ENCODE data around the gene NAXE. TPM values are rescaled to one million over a fixed set of nuclear protein-coding genes. Genes with fewer than 3 reads are reported as not detected.

The NAXE gene
- total RNA-seq, 1 experiment from 2014 or later, result 261 TPM

DNA sequence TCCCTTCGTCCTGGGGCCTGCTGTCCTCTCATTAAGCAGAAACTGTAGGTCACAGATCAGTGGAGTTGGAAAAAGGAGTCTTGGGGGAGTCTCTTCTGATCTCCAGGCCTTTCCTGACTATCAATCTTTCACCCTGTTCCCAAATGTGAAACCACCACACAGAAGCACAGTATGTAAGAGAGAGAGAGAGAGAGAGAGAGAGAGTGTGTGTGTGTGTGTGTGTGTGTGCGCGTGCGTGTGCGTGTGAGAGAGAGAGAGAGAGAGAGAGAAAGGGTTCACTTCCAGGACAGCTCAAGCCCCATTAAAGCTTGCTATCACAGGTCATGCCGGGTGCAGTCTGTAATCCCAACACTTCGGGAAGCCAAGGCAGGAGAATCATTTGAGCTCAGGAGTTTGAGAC lies 13.5 kb upstream of the NAXE start:
- no TSS peak for BruUV-seq (replicated peaks)
- Histone ChIP-seq H3K9me3 (ENCODE audit: low read length) (no peaks in the 10 kb centered on the region), H4K20me1 (ENCODE audit: low read length) (no peaks in the 10 kb centered on the region), H3K27ac (ENCODE audit: low read length) (no peak overlapping the region), H3K79me2 (ENCODE audit: low read length) (no peaks in the 10 kb centered on the region), H3K9ac (ENCODE audit: low read length) (no peak overlapping the region), H2AFZ (ENCODE audit: low read length) (no peak overlapping the region), H3K27me3 (ENCODE audit: low read length) (no peaks in the 10 kb centered on the region), H3K36me3 (ENCODE audit: low read depth, low read length) (no peaks in the 10 kb centered on the region), H3K4me3 (ENCODE audit: low read length) (no peak overlapping the region), H3K9me2 (replicated peaks; ENCODE audit: low read length) (no peaks in the 10 kb centered on the region), H3K4me2 (ENCODE audit: low read length) (no peak overlapping the region), H3K4me1 (ENCODE audit: insufficient read depth, low read length) (no peaks in the 10 kb centered on the region), H3F3A (ENCODE audit: low read length, unreplicated experiment) (no peaks in the 10 kb centered on the region)
- ChIA-PET CTCF (interaction anchor here (0.6 kb wide), 1 partner anchor 39 kb away, joined by 8 read pairs; no protein-coding TSS in a partner anchor), POLR2A (ENCODE audit: unreplicated experiment) (no interaction called here)
- DNase-seq (no peak), ATAC-seq (no peak)
- TF ChIP-seq EZH2 (IDR thresholded peaks at IDR 0.05; ENCODE audit: low read length, unreplicated experiment), result no peak
- no peak for TF ChIP-seq EZH2phosphoT487 (IDR thresholded peaks at IDR 0.05; ENCODE audit: borderline replicate concordance, low read length)
- TF ChIP-seq, protein P1, sequence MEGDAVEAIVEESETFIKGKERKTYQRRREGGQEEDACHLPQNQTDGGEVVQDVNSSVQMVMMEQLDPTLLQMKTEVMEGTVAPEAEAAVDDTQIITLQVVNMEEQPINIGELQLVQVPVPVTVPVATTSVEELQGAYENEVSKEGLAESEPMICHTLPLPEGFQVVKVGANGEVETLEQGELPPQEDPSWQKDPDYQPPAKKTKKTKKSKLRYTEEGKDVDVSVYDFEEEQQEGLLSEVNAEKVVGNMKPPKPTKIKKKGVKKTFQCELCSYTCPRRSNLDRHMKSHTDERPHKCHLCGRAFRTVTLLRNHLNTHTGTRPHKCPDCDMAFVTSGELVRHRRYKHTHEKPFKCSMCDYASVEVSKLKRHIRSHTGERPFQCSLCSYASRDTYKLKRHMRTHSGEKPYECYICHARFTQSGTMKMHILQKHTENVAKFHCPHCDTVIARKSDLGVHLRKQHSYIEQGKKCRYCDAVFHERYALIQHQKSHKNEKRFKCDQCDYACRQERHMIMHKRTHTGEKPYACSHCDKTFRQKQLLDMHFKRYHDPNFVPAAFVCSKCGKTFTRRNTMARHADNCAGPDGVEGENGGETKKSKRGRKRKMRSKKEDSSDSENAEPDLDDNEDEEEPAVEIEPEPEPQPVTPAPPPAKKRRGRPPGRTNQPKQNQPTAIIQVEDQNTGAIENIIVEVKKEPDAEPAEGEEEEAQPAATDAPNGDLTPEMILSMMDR (conservative IDR thresholded peaks at IDR 0.05; ENCODE audit: low read depth, low read length), result no peak
- intact Hi-C loops (cut with micrococcal nuclease), result no loop called here

DNA sequence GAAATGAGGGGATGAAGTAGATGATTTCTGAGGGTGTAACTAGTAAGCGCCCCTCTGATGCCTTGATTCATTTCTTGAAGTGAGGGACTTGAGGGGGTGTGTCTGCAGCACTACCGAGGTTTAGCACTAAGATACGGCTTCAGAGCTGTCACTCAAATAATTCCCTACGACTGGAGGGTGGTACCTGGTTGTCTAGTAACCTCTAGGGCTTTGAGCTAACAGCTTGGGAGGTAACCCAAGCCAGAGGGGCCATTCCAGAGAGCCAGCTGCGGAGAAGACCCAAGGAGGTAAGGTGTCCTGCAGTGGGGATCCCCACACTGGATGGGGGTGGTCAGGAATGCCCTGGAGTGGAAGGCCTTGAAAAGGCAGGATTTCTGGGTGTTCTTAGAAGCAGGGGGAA lies 12.1 kb upstream of the NAXE start, which contains the start of gene TTC24:
TTC24 (plus strand) TSS at position 252 of the 400 bp plus-strand sequence. CDS start 1,642 bp downstream, outside the sequence.
- Histone ChIP-seq H3K4me2 (ENCODE audit: low read length) (no peak within 1 kb of the TSS), H3K9me3 (ENCODE audit: low read length) (no peaks in the 10 kb centered on the region), H3K9me2 (replicated peaks; ENCODE audit: low read length) (no peaks in the 10 kb centered on the region), H3K27ac (ENCODE audit: low read length) (no peak within 1 kb of the TSS), H3K79me2 (ENCODE audit: low read length) (no peaks in the 10 kb centered on the region), H3K4me1 (ENCODE audit: insufficient read depth, low read length) (no peaks in the 10 kb centered on the region), H3K36me3 (ENCODE audit: low read depth, low read length) (no peaks in the 10 kb centered on the region), H3K9ac (ENCODE audit: low read length) (no peak within 1 kb of the TSS), H3K4me3 (ENCODE audit: low read length) (no peak within 1 kb of the TSS), H4K20me1 (ENCODE audit: low read length) (no peaks in the 10 kb centered on the region), H3K27me3 (ENCODE audit: low read length) (no peaks in the 10 kb centered on the region), H2AFZ (ENCODE audit: low read length) (no peak within 1 kb of the TSS), H3F3A (ENCODE audit: low read length, unreplicated experiment) (no peaks in the 10 kb centered on the region)
- DNase-seq (no peak), ATAC-seq (no peak)
- intact Hi-C loops (cut with micrococcal nuclease), result no loop called here
- ChIA-PET POLR2A (ENCODE audit: unreplicated experiment) (no interaction called here), CTCF (no interaction called here)
- no TSS peak for BruUV-seq (replicated peaks)
- TF ChIP-seq EZH2 (IDR thresholded peaks at IDR 0.05; ENCODE audit: low read length, unreplicated experiment) (no peak), EZH2phosphoT487 (IDR thresholded peaks at IDR 0.05; ENCODE audit: borderline replicate concordance, low read length) (no peak)
- TF ChIP-seq, protein P1 (conservative IDR thresholded peaks at IDR 0.05; ENCODE audit: low read depth, low read length), result no peak

DNA sequence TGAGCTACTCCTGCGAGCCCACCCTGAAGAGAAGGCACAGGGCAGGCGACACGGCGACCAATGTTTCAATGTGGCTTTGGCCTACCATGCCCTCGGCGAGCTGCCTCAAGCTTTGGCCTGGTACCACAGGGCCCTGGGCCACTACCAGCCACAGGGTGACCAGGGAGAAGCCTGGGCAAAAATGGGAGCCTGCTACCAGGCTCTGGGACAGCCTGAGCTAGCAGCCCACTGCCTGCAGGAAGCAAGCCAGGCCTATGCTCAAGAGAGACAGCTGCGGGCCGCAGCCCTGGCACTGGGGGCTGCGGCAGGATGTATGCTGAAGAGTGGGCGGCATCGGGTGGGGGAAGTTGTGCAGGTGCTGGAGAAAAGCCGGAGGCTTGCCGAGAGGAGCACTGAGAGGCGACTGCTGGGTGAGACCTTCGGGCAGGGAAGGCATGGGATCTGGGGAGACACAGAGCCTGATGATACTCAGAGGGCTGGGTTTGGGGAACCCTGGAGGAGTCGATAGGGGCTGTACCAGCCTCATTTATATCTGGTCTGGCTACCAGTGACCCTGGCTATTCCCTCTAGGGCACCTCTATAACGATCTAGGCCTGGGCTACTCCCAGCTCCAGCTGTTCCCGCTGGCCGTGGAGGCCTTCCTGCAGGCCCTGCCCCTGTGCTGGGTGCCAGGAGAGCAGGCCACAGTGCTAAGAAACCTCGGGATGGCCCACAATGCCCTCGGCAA lies 9.8 kb upstream of the NAXE start:
- Histone ChIP-seq H3K79me2 (ENCODE audit: low read length) (no peaks in the 10 kb centered on the region), H3K36me3 (ENCODE audit: low read depth, low read length) (no peaks in the 10 kb centered on the region), H3K9me3 (ENCODE audit: low read length) (no peaks in the 10 kb centered on the region), H3F3A (ENCODE audit: low read length, unreplicated experiment) (no peaks in the 10 kb centered on the region), H4K20me1 (ENCODE audit: low read length) (no peaks in the 10 kb centered on the region), H3K9ac (ENCODE audit: low read length) (no peak overlapping the region), H3K4me3 (ENCODE audit: low read length) (no peak overlapping the region), H3K4me1 (ENCODE audit: insufficient read depth, low read length) (no peaks in the 10 kb centered on the region), H3K27ac (ENCODE audit: low read length) (no peak overlapping the region), H3K4me2 (ENCODE audit: low read length) (no peak overlapping the region), H2AFZ (ENCODE audit: low read length) (no peak overlapping the region), H3K9me2 (replicated peaks; ENCODE audit: low read length) (no peaks in the 10 kb centered on the region), H3K27me3 (ENCODE audit: low read length) (no peaks in the 10 kb centered on the region)
- TF ChIP-seq, protein P1 (conservative IDR thresholded peaks at IDR 0.05; ENCODE audit: low read depth, low read length), result no peak
- no peak for ATAC-seq
- POLR2A ChIA-PET (ENCODE audit: unreplicated experiment), result no interaction called here
- CTCF ChIA-PET, result no interaction called here
- DNase-seq, result no peak
- no TSS peak for BruUV-seq (replicated peaks)
- intact Hi-C loops (cut with micrococcal nuclease), result no loop called here

Measured in PC-3 (cell line).